Testis (tissue), 3 donors: Measurements from ENCODE around the gene SLC6A6. TPM values are rescaled to one million over a fixed set of nuclear protein-coding genes. Genes with fewer than 3 reads are reported as not detected.

Experiments
- DNase-seq: peaks from one replicate; pipeline ENCODE4 v3.0.0-alpha.2; 2019
- H3K27ac ChIP-seq, 2 donors: fragments of 200-600 bp; sonication (generic); one replicate each; pipeline ENCODE4 v1.5.1; 2019
- H3K27me3 ChIP-seq: fragments of 200-600 bp; sonication (generic); one replicate; pipeline ENCODE4 v1.5.1; 2019
- H3K36me3 ChIP-seq: fragments of 200-600 bp; sonication (generic); one replicate; pipeline ENCODE4 v1.5.1; 2017; ENCODE audit warnings: low read depth; ENCODE audit errors: missing control alignments
- H3K4me1 ChIP-seq: fragments of 200-600 bp; sonication (generic); one replicate; pipeline ENCODE4 v1.5.1; 2019
- H3K4me3 ChIP-seq, 2 donors: fragments of 200-600 bp; sonication (generic); one replicate each; pipeline ENCODE4 v1.5.1; 2017 to 2019
- H3K9me3 ChIP-seq: fragments of 200-600 bp; sonication (generic); one replicate; pipeline ENCODE4 v1.5.1; 2017
- CTCF ChIP-seq, 3 experiments: fragments of 450-650 bp in 2 of 3; fragments of 200-600 bp in 1 of 3; sonication (generic) in 1 of 3; IDR thresholded peaks; one replicate each; pipeline ENCODE4 v1.5.1; 2016 to 2019; ENCODE audit warnings: antibody characterized with exemption in 3 of 3, mild to moderate bottlenecking in 2 of 3, moderate library complexity in 1 of 3
- POLR2A ChIP-seq: fragments of 450-650 bp; IDR thresholded peaks from one replicate; pipeline ENCODE4 v1.6.1; 2017; ENCODE audit warnings: antibody characterized with exemption, mild to moderate bottlenecking, moderate library complexity
- WGBS, 2 donors: methylation state at CpG; one replicate each; pipeline ENCODE4 v1.1.5; 2018; 5-methylcytosine and 5-hydroxymethylcytosine counted together
- intact Hi-C: fragments of 100-400 bp; cut with DNase I; formaldehyde crosslinking; loops from one replicate; pipeline ENCODE4 v1.15.1; 2023; ENCODE audit warnings: low total_unique reads
- polyA plus RNA-seq: library from polyadenylated mRNA; stranded (reverse); fragments of 350-450 nt; fragmentation: Illumina TruSeq; extraction: RNeasy Lipid Tissue Mini Kit (QIAGEN cat#74804); gene quantifications from one replicate; pipeline ENCODE4 v1.2.3, GENCODE V29; 2014; ENCODE audit warnings: low read depth, low replicate concordance; ENCODE audit not compliant: insufficient read depth
- total RNA-seq, 2 donors: library from RNA; depleted of rRNA; stranded (reverse); fragments of >200 nt; gene quantifications; one replicate each; pipeline ENCODE4 v1.2.3, GENCODE V29; 2016

SLC6A6 gene
- total and polyA plus RNA-seq, 3 donors from 2014 or later: 9.7 to 14.9 (median 13.7) TPM

- Histone ChIP-seq H3K4me1 (peaks cover 14% of the 10 kb centered on the region), H3K9me3 (no peaks in the 10 kb centered on the region), H3K4me3 (no peak overlapping the region), H3K27me3 (no peaks in the 10 kb centered on the region), H3K36me3 (no peaks in the 10 kb centered on the region), H3K27ac (no peak overlapping the region)
- no peak for TF ChIP-seq POLR2A
- no peak for TF ChIP-seq CTCF (IDR thresholded peaks at IDR 0.05)
- no peak for DNase-seq
- 67 to 90% methylated on average over 3 of the region's 3 CpGs for WGBS, 2 donors
- intact Hi-C loops: no loop called here
Measured at GRCh38 chr3:14440168-14440518, 37.7 kb downstream of the SLC6A6 start.

- no peak overlapping the region for H3K27ac ChIP-seq
- H3K27me3 ChIP-seq: no peaks in the 10 kb centered on the region
- DNase-seq: no peak
- H3K9me3 ChIP-seq: no peaks in the 10 kb centered on the region
- H3K4me3 ChIP-seq: no peak overlapping the region
- TF ChIP-seq POLR2A: no peak
- no peak for TF ChIP-seq CTCF (IDR thresholded peaks at IDR 0.05)
- intact Hi-C loops: no loop called here
- WGBS, 2 donors: 70% methylated on average over 7 to 11 of the region's 11 CpGs
- no peaks in the 10 kb centered on the region for H3K36me3 ChIP-seq
- H3K4me1 ChIP-seq: peaks cover 14% of the 10 kb centered on the region
Measured at GRCh38 chr3:14440531-14441239, 38.3 kb downstream of the SLC6A6 start.

- Histone ChIP-seq H3K4me1 (peaks cover 14% of the 10 kb centered on the region), H3K4me3 (no peak overlapping the region), H3K27ac (no peak overlapping the region), H3K36me3 (no peaks in the 10 kb centered on the region), H3K27me3 (no peaks in the 10 kb centered on the region), H3K9me3 (no peaks in the 10 kb centered on the region)
- WGBS, 2 donors: 69 to 74% methylated on average over 6 to 18 of the region's 18 CpGs
- TF ChIP-seq POLR2A (no peak), CTCF (IDR thresholded peaks at IDR 0.05) (no peak)
- intact Hi-C loops: no loop called here
- no peak for DNase-seq
Measured at GRCh38 chr3:14441240-14441919, 39.0 kb downstream of the SLC6A6 start.

GRCh38 chr3:14441920-14442300 lies 39.5 kb downstream of the SLC6A6 start:
- Histone ChIP-seq H3K36me3 (no peaks in the 10 kb centered on the region), H3K9me3 (no peaks in the 10 kb centered on the region), H3K4me1 (peaks cover 14% of the 10 kb centered on the region), H3K27me3 (no peaks in the 10 kb centered on the region), H3K4me3 (no peak overlapping the region), H3K27ac (no peak overlapping the region)
- WGBS, 2 donors: 88 to 93% methylated on average over 6 of the region's 6 CpGs
- intact Hi-C loops: no loop called here
- no peak for DNase-seq
- TF ChIP-seq POLR2A (no peak), CTCF (IDR thresholded peaks at IDR 0.05) (no peak)

GRCh38 chr3:14444380-14444779 lies 42.0 kb downstream of the SLC6A6 start:
- intact Hi-C loops: no loop called here
- Histone ChIP-seq H3K4me3 (no peak overlapping the region), H3K4me1 (peaks cover 8% of the 10 kb centered on the region), H3K36me3 (no peaks in the 10 kb centered on the region), H3K27me3 (no peaks in the 10 kb centered on the region), H3K9me3 (no peaks in the 10 kb centered on the region), H3K27ac (no peak overlapping the region)
- DNase-seq: no peak
- WGBS, 2 donors: 93 to 96% methylated on average over 5 to 6 of the region's 6 CpGs
- TF ChIP-seq POLR2A: no peak
- TF ChIP-seq CTCF (IDR thresholded peaks at IDR 0.05): no peak
